HG03196 (cell line): ENCODE results near the gene ZDHHC1.
"Not testable (repeated sequence)": the region's sequence is repeated elsewhere in the genome, so short reads cannot be mapped to it uniquely, and the experiment has no call there.

ENCODE experiments used
- ATAC-seq: cut with Tn5 transposase; IDR thresholded peaks from one replicate; pipeline ENCODE4 v1.9.1; 2021; ENCODE audit not compliant: unreplicated experiment

Gene ZDHHC1

DNA sequence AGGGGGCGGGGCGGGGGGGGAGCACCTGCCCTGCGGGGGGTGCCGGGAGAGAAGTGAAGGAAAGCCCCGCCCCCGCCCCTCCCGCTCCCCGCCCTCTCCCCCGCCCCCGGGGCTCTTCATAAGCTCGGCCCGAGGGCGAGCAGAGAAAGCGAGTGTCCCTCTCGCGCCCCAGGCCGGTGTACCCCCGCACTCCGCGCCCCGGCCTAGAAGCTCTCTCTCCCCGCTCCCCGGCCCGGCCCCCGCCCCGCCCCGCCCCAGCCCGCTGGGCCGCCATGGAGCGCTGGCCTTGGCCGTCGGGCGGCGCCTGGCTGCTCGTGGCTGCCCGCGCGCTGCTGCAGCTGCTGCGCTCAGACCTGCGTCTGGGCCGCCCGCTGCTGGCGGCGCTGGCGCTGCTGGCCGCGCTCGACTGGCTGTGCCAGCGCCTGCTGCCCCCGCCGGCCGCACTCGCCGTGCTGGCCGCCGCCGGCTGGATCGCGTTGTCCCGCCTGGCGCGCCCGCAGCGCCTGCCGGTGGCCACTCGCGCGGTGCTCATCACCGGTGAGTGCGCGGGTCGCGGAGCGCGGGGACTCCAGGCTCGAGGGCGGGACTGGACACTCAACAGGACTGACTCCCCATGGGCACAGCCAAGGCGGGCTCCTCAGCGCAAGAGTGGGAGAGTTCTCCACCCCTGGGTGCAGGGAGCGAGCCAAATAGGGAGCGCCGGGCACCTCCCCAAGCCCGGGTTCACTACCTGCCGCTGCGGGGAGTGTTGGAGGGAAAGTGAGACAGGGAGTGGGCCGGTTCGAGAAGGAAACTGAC lies 14.9 kb upstream of the ZDHHC1 start, which contains the start of gene HSD11B2:
HSD11B2 (plus strand) TSS at position 145 of the 798 bp plus-strand sequence; CDS start at position 273, 128 bp downstream.
- no peak for ATAC-seq

DNA sequence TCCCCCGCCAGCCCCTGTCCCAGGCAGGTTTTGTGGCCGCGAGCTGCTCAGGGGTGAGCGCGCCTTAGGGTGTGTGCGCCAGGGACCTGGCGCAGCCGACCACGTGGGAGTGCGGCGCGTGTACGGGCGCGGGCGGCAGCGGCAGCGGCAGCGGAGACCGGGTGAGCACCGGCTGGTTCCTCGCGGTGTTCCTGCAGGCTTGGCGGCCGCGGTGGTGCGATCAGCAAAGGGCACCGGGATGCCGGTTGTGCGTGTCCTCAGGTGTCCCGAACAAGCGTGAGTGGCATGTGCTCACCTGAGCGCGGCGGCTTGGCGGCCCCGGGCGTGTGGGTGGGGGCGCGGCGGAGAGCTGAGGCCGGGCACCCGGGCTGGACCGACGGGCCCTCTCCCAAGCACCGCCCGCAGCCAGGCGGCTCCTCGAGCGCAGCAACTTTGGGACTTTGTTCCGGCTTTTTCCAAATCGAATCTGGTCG lies 14.3 kb upstream of the ZDHHC1 start:
- ATAC-seq: no peak

DNA sequence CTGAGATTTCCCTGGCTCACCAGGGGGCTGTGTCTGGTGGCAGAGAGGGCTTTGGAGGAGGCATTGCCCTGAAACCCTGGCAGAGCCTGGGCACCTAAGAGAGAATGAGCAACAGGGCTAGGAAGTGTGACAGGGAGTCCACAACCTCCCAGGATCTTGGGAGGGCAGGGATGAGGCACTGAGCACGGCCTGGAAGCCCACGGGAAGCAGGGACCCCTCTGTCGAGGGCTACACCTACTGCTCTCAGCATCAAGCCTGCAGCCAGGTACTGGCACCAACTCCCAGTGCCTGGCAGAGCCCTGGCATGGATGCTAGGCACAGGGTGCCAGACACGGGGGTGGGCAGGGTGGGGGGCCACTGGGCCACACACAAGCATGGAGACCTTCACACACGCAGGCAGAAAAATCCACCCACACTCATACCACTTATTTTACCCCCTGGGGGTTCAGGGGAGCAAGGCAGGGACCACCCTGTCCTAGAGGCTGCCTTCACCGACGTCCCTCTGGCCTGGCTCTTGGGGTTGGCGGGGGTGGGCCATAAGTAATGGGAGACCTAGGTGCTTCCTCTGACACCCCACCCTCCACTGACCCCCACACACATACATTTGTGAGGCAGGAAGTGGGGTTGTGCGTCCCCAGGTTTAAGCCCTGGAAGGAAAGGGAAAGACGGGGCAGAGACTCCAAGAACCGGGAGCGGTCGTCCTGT lies 13.7 kb upstream of the ZDHHC1 start:
- no peak for ATAC-seq

DNA sequence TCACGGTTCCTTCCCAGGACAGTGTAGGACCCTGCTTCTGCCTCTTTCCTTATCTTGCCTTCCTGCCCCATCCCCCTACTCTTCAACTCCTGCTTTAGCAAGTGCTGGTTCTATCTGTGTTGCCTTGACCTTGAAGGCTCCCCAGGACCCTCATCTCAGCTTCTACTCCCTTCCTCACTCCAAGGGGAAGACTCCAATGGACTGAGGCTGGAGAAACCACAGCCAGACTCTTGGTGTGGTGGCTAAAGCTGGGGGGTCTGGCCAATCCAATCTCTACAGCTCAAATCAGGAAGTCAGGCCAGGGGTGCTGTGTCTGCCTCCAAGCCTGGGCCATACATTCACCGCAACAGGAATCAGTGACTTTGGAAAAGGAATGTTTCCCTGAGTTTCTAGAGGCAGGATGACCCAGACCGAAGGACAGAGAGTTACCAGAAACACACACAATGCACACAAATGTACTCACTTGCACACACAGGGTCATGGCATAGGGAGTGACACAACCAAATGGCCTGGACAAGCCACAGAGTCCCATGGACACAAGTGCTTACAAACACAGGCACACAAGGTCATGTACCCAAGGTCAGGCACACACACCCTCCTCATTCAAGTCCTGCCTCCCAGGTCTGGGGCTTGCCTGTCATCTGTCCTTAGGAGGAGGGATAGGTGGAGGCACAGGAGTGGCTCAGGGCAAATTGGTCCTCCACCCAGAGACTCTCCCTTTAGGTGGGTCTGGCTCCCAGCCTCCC lies 12.9 kb upstream of the ZDHHC1 start:
- ATAC-seq: no peak

DNA sequence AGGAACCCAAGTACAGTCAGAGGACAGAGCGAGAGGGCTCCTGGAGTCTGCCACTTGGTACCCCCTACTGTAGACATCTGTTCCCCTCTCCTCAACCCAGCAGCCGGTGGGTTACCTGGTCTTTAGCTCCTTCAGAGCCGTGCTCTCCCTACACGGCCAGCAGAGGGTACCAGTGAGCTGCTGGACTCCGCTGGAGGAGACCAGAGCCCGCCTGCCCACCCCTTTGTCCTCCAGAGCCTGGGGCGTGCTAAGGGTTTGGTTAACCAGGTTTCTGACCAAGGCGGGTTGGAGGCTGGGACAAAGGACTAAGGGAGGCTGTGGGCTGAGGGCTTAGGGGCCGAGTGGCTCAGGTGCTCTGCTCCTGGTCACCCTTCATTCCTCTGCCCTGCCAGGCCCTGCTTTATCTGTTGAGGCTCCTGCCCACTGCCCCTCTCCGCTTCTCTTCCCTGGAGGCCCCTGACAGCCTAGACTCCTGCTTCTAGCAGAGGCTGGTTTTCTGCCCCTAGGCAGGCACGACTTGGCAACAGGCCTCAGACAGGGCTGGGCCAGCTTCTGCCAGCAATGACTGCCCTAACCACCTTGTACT lies 12.0 kb upstream of the ZDHHC1 start:
- ATAC-seq: no peak

DNA sequence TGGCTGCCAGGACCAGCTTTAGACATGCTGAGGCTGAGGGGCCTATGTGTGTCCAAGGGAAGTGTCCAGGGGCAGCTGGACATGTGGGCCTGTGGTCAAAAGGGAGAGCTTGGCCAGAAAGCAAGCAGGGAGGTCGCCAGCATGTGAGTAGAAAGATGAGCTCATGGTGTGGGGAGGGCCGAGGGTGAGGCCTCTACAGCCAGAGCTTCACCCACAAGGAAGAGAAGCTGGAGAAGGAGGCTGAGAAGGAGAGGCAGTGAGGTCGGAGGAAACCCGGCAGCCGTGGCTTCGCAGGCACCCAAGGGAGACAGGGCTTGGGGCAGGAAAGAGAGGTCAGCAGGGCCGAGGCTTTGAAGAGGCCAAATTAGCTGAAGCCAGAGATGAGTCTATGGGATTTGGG lies 10.7 kb upstream of the ZDHHC1 start:
- ATAC-seq: no peak

DNA sequence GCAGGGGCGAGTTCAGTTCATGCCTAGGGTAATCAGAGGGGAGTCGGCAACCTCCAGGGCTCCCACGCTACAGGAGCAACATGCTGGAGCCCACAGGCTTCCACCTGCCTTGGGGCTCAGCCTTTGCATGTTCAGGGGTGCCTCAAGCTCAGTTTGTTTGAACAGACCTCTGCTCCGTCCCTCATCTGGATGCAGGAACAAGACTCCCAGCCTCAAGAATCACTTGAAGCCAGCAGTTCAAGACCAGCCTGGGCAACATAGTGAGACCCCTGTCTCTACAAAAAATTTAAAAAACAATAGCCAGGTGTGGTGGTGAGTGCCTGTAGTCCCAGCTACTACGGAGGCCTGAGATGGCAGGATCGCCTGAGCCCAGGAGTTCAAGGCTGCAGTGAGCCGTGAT lies 9.7 kb upstream of the ZDHHC1 start:
- no peak for ATAC-seq

DNA sequence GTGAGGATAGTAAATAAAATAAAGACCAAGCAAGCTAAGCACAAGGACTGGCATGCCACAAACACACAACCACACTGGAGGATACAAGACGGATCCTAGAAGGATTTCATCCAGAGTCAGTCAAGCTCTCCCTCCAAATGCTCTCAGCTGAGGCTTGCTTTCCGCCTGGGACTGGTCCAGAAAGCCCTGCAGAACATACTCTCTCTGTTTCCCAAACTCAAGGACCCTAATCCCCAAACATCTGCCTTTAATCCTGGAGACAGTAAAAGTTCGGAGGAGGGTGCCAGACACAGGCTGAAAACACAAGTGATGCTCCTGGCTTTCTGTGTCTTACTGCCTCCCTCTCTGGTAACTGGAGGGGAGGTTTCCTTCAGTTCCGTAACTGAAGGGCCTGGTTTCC lies 9.3 kb upstream of the ZDHHC1 start:
- no peak for ATAC-seq

DNA sequence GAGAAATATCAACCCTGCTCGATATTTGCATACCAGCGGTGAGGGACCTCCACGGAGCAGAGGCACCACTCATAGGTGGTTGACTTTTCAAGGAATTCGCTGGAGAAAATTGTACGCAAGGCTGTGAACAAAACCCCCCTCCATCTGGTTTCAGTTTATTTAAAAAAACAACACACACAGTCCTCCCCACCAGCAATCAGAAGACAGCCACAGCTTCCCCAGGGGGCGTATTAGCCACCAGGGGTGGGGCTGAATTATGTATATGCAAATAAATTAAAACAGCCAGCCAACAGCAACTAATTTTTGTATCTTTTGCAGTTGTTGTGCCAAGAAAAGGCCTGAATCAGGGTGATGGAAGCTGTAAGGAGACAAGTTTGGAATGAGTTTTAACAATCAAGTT lies 8.8 kb upstream of the ZDHHC1 start:
- no peak for ATAC-seq

DNA sequence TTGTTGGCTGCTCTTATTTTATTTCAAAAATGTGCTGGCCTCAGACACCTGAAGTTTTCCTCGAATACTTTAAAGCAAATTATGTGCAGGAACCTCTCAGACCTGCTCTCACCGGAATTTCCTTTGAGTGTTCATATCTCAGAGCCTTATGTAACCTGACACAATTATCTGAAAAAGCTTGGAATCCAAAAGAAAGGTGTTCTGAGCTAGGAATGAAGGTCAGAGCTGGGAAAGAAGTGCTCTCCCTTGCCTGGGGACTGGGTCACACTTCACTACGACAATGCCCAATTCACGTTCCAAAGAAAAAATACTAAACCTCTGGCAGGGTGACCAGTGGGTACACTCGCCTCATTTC lies 8.0 kb upstream of the ZDHHC1 start:
- ATAC-seq: no peak

DNA sequence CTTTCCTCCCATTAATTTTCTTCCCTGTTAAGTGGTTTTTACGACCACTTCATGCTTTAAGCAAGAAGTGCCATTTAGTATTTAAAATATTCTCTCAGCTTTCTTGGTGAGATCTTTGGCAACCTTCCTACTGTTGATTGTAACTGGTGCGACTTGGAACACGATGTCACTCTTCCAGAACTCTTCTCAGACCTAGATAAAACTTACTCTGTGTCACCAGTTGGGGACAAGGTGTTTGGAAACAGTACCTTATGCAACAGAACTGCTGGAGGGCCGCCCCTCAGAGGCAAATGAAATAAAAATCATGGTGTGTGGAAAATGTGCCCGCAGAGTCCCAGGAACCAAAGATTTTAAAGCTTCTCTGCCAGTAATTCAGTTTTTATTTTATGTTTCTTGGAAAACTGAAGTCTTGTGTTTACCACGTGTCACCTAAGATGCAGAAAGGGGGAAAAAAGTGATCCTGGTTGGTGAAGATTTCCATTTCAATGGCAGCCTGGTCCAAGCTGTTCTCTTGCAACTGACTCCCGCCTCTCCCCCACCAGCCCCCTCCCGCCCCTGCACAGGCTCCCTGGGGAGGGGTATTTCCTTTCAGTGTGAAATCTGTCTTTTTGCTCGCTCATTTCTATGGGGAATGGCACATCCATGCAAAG lies 7.5 kb upstream of the ZDHHC1 start:
- no peak for ATAC-seq

DNA sequence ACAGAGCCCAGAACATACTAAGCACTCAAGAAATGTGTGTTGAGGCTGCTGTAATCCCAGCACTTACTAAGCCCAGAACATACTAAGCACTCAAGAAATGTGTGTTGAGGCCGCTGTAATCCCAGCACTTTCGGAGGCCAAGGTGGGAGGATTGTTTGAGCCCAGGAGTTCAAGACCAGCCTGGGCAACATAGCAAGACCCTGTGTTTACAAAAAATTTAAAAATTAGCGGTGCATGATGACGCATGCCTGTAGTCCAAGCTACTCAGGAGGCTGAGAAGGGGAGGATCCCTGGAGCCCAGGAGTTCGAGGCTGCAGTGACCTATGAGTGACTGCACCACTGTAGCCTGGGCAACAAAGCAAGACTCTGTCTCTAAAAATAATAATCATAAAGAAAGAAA lies 6.7 kb upstream of the ZDHHC1 start:
- no peak for ATAC-seq

DNA sequence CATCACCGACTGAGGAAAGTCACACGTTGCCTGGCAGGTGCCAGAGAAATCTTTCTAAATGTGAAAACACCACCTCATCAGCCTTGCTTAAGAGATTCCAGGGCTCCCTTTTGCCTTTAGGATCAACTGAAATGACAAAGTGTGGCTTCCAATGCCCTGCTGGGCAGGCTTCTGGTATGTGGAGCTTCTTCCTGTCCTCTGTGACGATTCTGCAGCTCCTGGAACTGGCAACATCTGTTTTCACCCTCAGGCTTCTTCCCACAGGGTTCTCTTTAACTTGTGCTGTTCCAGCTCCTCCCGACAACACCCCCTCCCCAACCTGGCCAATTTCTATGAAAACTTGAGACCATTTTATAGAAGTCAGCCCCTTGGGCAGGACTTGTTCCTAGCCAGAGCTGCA lies 4.8 kb upstream of the ZDHHC1 start:
- no peak for ATAC-seq

DNA sequence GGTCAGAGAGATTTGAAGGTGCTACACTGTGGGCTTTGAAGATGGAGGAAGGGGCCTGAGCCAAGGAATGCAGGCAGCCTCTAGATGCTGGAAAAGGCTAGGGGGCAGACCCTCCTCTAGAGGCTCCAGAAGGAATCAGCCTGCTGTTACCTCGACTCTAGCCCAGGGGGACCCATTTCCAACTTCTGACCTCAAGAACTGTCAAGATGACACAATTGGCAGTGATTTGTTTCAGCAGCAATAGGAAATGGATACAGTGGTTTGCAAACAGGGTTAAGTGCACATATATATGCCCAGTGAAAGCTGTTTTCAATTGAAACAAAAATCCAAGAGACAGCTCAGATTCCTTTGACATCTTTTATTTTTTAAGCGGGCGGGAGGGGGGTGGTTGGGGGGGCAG lies 3.7 kb upstream of the ZDHHC1 start:
- no peak for ATAC-seq

DNA sequence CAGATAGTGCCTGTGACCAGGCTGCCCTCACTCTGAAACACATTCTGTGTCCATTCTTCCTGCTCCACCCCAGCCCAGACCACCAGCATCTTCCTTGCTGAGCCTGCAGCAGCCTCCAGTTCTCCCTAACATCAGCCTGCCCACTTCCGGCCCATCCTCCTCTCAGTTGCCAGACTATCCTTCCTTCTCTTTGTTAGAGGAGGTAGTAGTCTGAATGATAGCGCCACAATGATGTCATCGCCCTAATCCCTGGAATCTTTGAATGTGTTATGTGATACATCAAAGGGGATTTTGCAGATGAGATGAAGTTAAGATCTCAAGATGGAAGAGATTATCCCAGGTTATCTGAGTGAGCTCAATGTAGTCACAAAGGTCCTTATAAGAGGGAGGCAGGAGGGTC lies 3.2 kb upstream of the ZDHHC1 start:
- ATAC-seq: no peak

DNA sequence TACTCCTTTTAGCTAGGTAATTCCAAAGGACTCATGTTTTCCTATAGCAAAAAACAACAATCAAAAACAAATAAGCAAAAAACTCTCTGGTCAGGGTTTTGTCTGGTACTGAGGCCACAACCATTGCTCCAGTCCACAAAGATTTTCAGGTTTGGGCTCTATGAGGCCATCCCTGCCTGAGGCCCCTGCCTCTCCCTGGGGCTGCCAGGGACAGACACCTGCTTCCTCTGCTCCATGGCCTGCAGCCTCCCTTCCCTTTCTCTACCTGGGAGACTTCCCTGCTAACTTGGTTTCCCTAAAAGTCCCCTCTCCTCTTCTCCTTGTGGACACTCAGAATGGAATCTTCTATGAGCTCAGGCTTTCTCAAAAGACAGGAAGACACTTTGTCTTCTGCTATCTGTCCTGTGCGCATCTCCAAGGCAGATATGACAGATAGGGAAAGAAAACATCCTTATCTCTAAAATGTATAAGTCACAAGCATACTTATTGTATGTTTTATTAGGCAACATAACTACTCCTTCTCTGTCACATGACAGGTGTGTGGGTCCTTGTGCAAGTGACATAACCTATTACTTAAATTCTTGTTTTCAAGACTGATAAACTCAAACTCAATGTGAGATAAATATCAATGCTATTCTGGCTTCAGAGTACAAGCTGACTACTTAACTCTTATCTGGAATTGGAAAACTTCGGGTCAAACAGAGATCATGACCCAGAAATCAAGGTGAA lies 1.2 kb upstream of the ZDHHC1 start:
- no peak for ATAC-seq

DNA sequence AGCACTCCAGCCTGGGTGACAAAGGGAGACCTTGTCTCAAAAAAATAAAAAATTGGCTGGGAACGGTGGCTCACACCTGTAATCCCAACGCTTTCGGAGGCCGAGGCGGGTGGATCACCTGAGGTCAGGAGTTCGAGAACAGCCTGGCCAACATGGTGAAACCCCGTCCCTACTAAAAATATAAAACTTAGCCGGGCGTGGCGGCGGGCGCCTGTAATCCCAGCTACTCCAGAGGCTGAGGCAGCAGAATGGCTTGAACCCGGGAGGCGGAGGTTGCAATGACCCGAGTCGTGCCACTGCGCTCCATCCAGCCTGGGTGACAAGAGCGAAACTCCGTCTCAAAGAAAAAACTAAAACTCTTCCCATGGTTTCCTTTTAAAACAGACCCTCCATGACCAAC lies 856 bp downstream of the ZDHHC1 start:
- ATAC-seq: not testable (repeated sequence)

DNA sequence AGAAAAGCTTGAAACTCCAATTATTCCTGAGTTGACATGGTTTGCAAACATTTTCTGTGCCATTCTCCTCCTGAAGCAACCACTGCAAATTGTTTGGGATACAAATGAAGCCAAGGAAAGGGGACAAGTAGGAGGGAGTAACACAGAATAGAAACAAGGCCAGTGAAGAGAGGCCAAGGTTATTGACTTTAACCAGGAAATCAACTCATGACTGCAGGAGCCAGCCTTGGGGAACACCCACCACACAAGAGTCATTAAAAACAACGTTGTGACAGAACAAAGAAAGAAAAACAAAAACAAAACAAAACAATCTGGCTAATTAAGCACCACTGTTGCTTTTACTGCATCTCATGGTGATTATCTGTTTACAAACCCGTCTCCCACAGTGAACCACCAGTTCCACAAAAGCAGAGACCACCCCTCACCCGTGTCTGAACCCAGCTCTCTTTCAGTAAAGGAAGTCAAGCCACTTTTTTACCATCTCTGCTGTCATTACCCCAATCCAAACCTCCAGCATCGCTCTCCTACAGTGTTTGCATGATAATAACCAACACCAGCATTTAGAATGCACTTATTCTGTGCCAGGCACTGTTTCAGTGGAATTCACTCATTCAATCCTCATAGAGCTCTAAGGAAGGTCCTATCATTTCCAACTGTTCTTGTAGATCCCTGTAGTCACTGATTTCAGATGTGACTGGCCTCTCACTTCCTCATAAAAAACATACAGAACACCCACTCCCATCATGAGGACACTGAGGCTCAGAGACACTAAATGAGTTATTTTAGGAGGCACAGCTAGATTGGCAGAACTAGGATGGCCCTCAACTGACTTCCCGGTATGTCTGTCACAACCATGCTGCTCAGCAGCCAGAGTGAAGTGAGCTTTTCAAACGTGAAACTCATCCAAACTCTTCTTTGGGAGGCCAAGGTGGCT lies 2.0 kb downstream of the ZDHHC1 start:
- no peak for ATAC-seq

DNA sequence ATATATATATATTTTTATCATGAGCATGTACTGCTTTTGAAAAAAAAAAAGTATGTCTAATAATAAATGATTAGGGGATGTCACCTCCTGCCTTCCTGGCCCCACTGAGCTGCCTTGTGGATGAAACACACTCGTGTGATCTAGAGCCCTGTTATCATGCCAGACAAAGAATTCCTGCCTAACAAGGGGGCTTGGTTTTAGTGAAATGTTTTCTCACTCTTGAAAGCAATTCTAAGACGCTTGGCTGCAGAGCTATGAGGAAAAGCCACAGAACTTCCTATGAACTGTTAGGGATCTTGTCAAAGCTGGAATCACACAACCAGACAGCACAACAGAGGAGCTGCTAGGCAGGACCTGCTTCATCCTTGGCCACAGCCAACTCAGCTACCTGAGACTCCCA lies 4.0 kb downstream of the ZDHHC1 start:
- no peak for ATAC-seq
